Epithelial cell of proximal tubule (primary cell): ENCODE results near the gene ICAM2. TPM values are rescaled to one million over a fixed set of nuclear protein-coding genes. Genes with fewer than 3 reads are reported as not detected.
"Not testable (repeated sequence)": the region's sequence is repeated elsewhere in the genome, so short reads cannot be mapped to it uniquely, and the experiment has no call there.

Experiments used
- DNase-seq: peaks from one replicate; pipeline ENCODE4 v3.0.0-alpha.2; 2011; ENCODE audit warnings: low read depth
- H3K4me3 ChIP-seq: 2 replicates; pipeline ENCODE4 v1.5.1; 2011; ENCODE audit warnings: low read depth, mild to moderate bottlenecking, low read length
- total RNA-seq: library from RNA; depleted of rRNA; stranded (reverse); fragments of >200 nt; gene quantifications from 2 replicates; pipeline ENCODE4 v1.2.3, GENCODE V29; 2015
- TF ChIP-seq, protein P1 (sequence below): conservative IDR thresholded peaks from 2 replicates; pipeline ENCODE4 v1.5.1; 2012; ENCODE audit warnings: low read depth, mild to moderate bottlenecking, low read length

The ICAM2 gene
- total RNA-seq, 1 donor from 2014 or later: 19.9 TPM

DNA sequence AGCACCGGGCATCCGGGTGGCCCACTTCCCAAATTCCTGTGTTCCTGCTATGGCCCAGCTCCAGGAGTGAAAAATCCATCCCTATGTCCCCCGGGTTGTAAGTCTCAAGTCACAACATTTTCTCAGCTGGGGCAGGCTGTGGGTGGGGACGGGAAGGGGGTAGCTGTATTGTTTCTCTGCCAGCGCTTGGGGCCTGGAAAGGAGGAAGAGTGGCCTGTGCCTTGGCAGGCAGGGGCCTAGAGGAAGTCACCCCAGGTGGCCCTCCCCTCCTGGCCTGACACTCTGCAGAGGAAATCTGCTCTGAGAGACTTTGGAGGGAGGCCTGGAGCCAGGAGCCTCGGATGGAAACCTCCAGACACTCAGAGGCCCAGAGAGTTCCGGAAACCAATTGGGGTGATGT, 37.1 kb downstream of the ICAM2 start:
- TF ChIP-seq, protein P1, sequence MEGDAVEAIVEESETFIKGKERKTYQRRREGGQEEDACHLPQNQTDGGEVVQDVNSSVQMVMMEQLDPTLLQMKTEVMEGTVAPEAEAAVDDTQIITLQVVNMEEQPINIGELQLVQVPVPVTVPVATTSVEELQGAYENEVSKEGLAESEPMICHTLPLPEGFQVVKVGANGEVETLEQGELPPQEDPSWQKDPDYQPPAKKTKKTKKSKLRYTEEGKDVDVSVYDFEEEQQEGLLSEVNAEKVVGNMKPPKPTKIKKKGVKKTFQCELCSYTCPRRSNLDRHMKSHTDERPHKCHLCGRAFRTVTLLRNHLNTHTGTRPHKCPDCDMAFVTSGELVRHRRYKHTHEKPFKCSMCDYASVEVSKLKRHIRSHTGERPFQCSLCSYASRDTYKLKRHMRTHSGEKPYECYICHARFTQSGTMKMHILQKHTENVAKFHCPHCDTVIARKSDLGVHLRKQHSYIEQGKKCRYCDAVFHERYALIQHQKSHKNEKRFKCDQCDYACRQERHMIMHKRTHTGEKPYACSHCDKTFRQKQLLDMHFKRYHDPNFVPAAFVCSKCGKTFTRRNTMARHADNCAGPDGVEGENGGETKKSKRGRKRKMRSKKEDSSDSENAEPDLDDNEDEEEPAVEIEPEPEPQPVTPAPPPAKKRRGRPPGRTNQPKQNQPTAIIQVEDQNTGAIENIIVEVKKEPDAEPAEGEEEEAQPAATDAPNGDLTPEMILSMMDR: no peak
- no peak for DNase-seq
- no peak overlapping the region for H3K4me3 ChIP-seq

DNA sequence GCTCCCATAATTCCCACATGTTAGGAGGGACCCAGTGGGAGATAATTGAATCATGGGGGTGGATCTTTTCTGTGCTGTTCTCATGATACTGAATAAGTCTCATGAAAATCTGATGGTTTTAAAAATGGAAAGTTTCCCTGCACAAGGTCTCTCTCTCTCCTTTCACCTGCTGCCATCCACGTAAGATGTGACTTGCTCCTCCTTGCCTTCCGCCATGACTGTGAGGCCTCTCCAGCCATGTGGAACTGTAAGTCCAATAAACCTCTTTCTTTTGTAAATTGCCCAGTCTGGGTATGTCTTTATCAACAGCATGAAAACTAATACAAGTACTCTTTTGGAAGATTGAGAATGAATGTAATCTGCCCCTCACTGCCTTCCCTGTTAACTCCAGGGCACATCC, 37.8 kb downstream of the ICAM2 start:
- not testable (repeated sequence) for H3K4me3 ChIP-seq, DNase-seq

DNA sequence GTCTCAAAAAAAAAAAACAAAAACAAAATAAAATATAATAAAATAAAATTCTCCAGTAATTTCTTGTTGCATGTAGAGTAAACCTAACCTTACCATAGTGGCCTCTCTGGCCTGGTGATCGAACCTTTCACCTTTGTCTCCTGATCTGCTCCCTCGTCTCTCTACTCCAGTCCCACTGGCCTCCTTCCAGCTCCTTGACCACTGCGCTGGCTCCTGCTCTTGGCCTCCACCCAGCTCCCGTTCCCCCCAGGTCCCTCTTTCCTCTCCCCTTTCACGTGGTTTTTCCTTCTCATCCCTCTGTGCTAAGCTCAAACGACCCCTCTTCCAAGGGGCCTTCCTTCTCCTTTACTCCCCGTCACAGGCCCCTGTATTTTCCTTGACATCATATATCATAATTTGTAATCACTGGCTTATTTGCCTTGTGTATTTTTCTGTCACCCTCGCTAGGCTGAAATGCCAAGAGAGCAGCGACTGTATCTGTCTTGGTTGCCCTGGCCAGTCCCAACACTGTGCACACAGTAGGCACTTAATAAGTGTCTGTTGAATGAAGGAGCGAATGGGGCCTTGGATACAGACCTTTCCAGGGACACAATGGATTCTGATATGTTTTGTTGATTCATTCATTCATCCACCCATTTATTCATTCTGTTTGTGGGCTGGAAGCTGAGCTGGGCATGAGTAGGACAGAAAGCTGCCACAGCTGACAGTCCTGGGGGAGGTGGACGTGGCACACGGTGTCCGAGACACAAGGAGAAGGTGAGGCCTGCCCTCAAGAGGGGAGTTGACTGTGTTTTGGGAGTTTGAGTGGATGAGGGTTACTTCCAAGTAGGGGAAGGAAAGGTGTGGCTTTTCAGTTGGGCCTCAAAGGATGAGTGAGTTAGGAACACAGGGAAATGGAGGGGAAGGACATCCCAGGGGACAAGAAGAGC, 41.9 kb downstream of the ICAM2 start:
- H3K4me3 ChIP-seq: no peak overlapping the region
- TF ChIP-seq, protein P1: no peak
- no peak for DNase-seq

DNA sequence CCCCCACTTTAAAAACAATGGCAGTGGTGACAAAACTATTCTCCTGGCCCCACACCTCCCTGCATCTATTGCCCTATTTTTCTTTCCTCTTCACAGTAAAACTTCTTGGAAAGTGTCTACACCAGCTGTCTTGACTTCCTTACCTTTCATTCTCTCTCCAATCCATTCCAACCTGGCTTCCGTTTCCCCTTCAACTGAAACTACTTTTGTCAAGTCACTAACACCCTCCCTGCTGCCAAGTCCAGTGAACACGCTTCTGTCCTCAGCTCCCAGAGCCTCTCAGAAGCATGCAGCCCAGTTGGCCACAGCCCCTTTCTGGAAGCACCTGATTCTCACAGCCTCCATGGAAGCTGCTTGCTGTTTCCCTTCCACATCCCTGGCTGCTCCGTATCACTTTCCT, 43.7 kb downstream of the ICAM2 start:
- H3K4me3 ChIP-seq: no peak overlapping the region
- TF ChIP-seq, protein P1: no peak
- DNase-seq: no peak

DNA sequence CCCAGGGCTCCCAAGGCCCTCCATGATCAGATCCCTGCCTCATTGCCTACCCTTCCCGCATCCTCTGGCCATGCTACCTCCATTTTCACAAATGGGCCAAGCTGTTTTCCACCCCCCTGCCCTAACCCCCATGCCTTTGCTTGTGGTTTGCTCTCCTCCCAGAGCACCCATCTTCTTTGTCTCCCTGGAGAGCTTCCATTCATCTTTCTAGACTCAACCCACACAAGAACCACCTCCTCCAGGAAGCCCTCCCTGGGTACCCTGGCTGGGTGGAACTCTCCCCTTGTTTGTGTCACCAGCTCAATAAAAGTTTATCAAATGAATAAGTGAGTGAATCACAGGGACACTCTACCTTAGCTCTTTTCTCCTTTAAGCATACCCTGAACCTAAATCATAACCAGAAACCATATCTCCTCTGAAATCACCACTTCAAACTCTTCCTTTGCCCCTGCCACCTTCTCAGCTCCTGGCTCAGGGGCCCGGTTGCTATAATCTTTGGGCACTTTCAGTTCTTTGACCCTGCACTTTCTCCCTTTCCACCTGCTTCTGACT, 44.8 kb downstream of the ICAM2 start:
- no peak for DNase-seq
- TF ChIP-seq, protein P1: no peak
- H3K4me3 ChIP-seq: no peak overlapping the region

DNA sequence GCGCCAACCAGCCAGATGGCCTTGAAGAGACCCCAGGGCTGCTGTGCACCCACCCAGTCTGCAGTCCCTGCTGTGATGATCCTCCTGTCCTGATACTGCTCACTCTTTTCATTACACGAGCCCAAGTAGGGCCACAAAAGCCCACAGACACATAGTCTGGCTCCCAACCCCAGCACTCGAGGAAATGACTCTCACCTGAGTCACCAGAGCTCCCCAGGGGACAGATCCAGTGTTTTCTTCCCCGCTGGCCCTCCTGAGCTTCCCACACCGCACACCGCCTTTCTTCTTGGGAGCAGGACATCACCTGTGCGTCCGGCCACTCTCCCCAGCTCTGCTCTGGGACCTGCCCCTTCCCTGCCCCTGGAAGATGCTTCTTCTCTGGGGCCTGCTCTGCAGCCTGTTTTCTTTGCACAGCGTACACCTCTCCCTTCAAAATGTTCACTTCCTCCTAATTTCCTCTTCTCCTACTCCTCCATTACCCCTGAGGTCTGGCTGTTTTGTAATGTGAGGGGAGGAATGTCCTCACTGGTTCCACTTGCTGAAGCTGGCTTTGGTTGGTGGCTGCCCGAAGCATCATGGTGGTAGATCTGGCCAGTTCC, 45.7 kb downstream of the ICAM2 start:
- no peak for DNase-seq
- no peak overlapping the region for H3K4me3 ChIP-seq
- TF ChIP-seq, protein P1: no peak

DNA sequence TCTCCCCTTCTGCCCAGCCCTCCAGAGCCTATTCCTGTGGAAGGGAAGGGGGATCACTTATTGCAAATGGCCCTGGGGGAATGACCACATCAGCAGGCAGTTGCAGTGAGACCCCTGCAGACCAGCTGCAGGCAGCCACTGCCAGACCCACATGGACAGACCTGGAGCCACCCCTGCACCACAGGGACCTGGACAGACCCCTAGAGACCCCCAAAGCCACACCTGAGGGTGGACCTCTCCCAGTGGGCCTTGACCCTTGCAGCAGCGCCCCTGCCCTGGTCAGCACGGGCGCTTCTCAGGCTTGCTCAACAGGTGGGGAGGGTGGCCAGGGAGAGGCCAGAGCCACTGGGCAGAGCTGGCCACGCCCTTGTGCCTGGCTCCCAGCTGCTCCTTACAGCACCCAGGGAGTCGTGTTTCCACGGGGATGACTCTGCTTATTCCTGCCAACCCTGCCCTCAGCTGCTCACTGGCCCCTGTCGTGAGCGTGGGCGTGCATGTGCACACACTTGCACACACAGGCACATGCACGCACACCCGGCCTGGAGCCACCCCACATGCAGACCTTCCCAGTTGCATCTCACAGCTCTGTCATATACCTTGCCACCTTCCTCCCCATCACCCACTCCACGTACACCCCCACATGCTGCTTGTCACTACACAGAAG, 46.4 kb downstream of the ICAM2 start:
- no peak for DNase-seq
- no peak overlapping the region for H3K4me3 ChIP-seq
- TF ChIP-seq, protein P1: no peak
